Measurements from ENCODE around the gene NUP107.

The NUP107 gene

GRCh38 chr12:68743356-68743755 lies 56.6 kb downstream of the NUP107 start:
- no peak for DNase-seq (ENCODE audit: low read depth)

DNA sequence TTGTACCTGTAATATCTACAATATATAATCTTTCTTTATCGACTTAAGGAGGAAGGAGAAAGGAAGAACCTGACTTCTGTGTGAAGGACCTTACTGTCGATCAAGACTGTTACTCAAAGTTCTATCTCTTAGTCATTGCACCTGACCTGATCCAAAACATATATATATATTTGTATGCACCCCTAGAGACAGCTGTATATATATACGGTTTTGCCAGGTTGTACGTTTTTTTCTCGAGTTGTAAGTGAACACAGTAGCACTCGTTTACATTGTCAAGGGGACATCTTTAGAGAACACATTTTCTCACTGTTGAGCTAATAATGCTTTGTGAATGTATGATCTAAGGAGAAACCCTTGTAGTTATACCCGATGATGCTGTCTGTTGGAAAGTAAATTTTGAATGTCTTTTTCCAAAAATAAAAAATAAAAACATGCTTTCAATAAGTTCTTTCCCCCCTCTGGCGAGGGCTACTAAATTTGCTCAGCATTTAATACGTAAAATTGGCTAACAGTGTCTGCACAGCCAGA lies 58.7 kb downstream of the NUP107 start:
- DNase-seq (ENCODE audit: low read depth), result no peak

- DNase-seq (ENCODE audit: low read depth), result peak; percentile 82
These were observed 59.3 kb downstream of the NUP107 start, which contains the start of gene SLC35E3 for GRCh38 chr12:68745904-68746571. Gene SLC35E3 (plus strand): TSS chr12:68746176. CDS start chr12:68746378, 202 bp downstream.

- DNase-seq (ENCODE audit: low read depth), result peak; percentile 2
These were observed 59.9 kb downstream of the NUP107 start for GRCh38 chr12:68746572-68747180.

GRCh38 chr12:68749443-68749842 lies 62.7 kb downstream of the NUP107 start:
- no peak for DNase-seq (ENCODE audit: low read depth)

- DNase-seq (ENCODE audit: low read depth), result no peak
These were observed 63.1 kb downstream of the NUP107 start for GRCh38 chr12:68749861-68750260.

DNA sequence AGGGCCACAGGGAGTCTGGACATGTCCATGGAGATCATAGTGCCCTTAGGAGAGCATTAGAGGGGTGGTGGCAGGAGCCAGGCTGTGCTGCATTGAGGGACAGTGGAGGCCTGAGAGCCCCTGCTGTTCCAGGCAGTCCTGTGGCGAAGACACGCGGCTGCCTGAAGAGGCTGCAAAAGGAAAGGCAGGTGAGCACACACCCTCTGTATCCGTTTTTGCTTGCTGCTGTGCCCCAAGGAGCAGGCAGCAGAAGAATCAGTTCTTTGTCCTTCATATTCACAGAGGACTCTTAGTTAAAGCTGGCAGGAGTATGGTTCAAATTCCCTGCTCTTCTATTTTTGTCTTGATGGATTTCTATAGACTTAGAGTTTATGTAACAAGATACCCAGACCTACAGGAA lies 63.7 kb downstream of the NUP107 start:
- no peak for DNase-seq (ENCODE audit: low read depth)

DNA sequence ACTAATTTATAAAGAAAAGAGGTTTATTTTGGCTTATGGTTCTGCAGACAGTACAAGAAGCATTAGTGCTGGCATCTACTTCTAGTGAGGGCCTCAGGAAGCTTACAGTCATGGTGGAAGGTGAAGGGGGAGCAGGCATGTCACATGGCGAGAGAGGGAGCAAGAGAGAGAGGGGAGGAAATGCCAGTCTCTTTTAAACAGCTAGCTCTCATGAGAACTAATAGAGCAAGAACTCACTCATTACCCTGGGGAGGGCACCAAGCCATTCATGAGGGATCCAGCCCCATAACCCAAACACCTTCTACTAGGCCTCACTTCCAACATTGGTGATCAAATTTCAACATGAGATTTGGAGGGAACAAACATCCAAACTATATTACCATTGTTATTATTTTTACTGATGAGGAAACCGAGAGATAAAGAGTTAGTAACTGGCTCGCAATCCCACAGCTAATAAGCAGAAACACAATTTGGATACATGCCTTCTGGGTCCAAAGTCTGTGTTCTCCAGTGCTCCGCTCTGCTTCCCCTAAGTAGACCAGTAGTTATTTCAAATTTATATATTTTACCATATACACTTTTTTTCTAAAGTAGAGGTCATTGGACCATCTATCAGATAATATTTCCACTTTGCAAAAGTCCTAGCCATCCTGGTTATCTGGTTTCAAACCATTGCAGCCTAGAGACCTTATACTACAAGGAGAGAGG lies 68.9 kb downstream of the NUP107 start:
- DNase-seq (ENCODE audit: low read depth), result no peak

DNA sequence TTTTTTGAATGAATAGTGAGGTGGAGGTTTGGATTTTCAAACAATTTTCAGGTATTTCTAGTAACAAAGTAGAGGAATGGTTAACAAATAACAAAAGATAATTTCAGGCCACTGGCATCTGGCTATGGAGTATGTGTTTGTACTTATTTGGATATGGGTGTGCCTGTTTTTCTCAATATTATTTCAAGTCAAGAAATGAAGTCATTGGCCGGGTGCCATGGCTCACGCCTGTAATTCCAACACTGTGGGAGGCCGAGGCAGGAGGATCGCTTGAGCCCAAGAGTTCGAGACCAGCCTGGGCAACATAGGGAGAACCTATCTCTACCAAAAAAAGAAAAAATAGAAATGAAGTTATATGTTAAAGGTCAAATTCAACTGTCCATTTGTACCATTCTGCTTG lies 73.1 kb downstream of the NUP107 start:
- DNase-seq (ENCODE audit: low read depth), result no peak

DNA sequence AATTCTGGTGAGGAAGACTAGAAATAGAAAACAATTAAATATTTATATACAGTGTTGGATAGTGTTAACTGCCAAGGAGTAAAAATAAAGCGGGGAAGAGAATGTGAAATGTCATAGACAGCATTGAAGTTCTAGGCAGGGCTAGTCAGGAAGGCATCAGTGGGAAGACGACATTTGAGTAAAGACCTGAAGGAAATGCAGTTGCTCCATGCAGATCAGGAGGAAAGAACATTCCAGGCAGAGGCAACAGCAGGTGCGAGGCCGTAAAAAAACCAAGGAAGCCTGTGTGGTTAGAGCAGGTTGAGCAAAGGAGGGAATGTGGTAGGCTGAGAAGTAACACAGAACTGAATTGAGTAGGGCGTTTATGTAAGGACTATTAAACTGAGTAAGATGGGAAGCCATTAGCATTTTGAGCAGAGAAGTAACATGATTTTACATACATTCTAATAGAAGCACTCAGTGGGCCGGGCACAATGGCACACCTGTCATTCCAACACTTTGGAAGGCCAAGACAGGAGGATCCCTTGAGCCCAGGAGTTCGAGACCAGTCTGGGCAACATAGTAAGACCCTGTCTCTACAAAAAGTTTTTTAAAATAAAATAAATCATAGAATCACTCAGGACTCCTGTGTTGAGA lies 74.1 kb downstream of the NUP107 start:
- DNase-seq (ENCODE audit: low read depth), result no peak

GRCh38 chr12:68761442-68761812 lies 74.6 kb downstream of the NUP107 start:
- no peak for DNase-seq (ENCODE audit: low read depth)

GRCh38 chr12:68761901-68762630 lies 75.3 kb downstream of the NUP107 start:
- no peak for DNase-seq (ENCODE audit: low read depth)

DNA sequence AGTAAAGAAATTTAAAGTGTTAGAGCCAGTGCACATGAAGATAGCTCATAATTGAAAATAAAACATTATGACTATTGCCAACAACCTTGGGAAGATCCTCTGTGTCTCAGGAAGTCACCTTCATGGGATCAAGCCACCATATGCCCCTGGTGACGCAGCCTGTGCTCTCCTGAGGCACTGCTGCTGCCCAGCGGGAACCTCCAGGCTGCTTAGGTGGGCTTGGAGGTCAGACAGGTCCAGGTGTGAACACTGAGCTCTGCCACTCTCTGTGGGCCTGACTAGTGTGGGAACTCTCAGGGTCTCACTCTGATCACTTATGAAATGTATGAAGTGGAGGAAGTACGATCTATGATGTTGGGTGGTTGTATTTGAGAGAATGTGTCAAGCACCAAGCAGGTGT lies 75.9 kb downstream of the NUP107 start:
- no peak for DNase-seq (ENCODE audit: low read depth)

DNA sequence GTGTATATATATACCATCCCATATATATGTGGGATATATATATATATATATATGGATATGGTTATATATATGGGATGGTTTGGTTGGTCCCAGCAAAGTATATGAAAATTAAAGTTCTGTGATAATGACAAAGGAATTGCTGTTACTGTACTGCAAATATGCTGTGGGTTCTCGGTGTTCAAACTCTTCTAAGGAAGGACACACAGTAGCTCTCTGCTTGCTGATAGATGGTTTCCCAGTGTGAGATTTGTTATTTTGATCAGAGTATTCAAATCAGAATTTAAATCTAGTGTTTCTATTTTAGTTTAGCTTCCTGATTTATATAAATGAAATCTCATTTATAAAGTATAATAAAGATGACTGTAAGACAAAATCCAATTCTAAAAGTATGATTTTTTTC lies 78.9 kb downstream of the NUP107 start:
- no peak for DNase-seq (ENCODE audit: low read depth)

- DNase-seq (ENCODE audit: low read depth), result no peak
These were observed 79.9 kb downstream of the NUP107 start for GRCh38 chr12:68766646-68767045.

DNA sequence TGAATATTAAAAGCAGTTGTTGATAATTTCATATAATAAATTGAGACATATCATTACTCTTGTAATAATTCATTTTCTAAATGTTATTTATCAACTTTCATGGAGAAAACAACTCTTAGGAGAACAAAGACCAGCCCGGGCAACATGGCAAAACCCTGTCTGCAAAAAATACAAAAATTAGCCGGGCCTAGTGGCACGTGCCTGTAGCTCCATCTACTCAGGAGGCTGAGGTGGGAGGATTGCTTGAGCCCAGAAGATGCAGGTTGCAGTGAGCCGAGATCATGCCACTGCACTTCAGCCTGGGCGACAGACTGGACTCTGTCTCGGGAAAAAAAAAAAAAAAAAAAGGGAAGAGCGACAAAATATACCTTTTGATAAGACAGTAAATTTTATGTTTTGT lies 80.4 kb downstream of the NUP107 start:
- DNase-seq (ENCODE audit: low read depth), result no peak

- no peak for DNase-seq (ENCODE audit: low read depth)
These were observed 81.7 kb downstream of the NUP107 start for GRCh38 chr12:68768431-68768939.

DNA sequence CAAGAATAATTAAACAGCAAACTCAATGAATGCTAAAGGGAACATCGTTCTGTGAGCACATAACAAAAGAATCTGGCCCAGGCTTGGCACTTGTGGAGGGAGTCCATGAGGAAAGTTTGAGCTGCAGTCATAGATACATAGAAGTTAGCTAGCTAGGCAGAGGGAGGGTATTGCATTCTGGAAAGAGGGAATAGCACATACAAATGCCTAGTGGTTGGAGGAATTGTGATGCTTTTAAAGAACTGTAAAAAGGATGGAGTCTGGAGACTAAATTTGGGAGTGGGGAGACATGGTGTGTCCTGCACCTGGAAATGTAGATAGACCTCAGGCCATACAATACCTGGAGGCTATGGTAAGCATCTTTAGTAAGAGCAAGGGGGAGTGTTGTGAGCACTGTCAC lies 83.2 kb downstream of the NUP107 start:
- DNase-seq (ENCODE audit: low read depth), result no peak

DNA sequence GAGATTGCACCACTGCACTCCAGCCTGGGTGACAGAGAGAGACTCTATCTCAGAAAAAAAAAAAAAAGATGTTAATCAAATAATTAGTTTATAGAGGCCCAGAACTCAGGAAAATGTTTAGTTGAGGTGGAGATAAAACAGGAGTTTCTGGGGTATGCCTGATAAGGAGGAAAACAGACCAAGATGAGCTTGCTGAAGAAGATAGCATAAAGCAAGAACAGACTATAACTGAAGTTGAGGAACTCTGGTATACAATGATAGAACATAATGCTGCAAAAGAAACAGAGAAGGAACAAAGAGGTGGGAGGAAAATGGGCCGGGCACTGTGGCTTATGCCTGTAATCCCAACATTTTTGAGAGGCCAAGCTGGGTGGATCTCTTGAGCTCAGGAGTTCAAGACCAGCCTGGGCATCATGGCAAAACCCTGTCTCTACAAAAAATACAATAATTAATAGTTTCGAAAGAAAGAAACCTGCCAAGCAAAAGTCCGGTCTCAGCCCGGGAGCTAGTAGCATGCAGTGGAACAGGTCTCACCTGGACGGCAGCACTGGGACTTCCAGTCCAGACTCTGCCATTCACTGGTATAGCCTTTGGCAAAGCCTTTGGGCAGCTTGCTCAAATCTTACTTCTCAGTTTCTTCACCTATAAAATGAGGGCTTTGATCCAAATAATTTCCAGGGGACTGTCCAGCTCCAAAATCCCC lies 84.6 kb downstream of the NUP107 start:
- DNase-seq (ENCODE audit: low read depth), result no peak

DNA sequence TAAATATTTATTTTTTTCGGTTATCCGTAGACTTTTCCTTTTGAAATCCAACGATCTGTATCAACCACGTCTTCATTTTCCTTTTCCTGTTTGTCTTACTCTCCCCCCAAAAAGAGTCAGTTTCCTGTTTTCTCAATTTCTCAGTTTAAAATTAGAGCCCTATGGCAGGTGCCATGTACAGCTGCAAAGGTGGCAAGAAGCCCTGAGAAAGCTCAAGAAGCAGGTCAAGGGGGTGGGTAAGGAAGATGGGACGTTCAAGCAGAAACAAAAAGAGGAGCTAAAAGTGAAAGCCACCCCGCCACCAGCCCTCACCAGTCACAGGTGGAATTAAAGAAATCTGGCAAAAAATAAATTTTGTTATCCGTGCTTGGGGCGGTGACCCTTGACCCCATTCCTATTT lies 85.9 kb downstream of the NUP107 start:
- DNase-seq (ENCODE audit: low read depth), result no peak

- DNase-seq (ENCODE audit: low read depth), result no peak
These were observed 86.8 kb downstream of the NUP107 start for GRCh38 chr12:68773582-68773981.
